H9 (cell line): ENCODE results near the gene SNRNP25. TPM values are rescaled to one million over a fixed set of nuclear protein-coding genes. Genes with fewer than 3 reads are reported as not detected.
A peak's percentile ranks its signal among the peaks of the same experiment; 100 is the strongest.

Experiments used
- DNase-seq: peaks from one replicate; pipeline ENCODE4 v3.0.0-alpha.2; 2017
- H2AFZ ChIP-seq: one replicate; pipeline ENCODE4 v1.6.1; 2013; ENCODE audit warnings: mild to moderate bottlenecking, low read length, control low read depth, moderate library complexity
- H2AK5ac ChIP-seq: 2 replicates; pipeline ENCODE4 v1.6.1; 2013; ENCODE audit warnings: low read length, control low read depth, mixed read lengths; ENCODE audit not compliant: insufficient read length
- H2BK120ac ChIP-seq: one replicate; pipeline ENCODE4 v1.6.1; 2013; ENCODE audit warnings: low read depth, mild to moderate bottlenecking, low read length, control low read depth, inconsistent platforms; ENCODE audit not compliant: poor library complexity, severe bottlenecking
- H2BK12ac ChIP-seq: 2 replicates; pipeline ENCODE4 v1.6.1; 2013; ENCODE audit warnings: low read length, control low read depth, mixed read lengths, low read depth; ENCODE audit not compliant: insufficient read length
- H2BK15ac ChIP-seq: 2 replicates; pipeline ENCODE4 v1.6.1; 2013; ENCODE audit warnings: low read depth, low read length, control low read depth
- H2BK20ac ChIP-seq: one replicate; pipeline ENCODE4 v1.6.1; 2013; ENCODE audit warnings: low read depth, mild to moderate bottlenecking, low read length, control low read depth, inconsistent platforms; ENCODE audit not compliant: poor library complexity, severe bottlenecking
- H2BK5ac ChIP-seq: 2 replicates; pipeline ENCODE4 v1.6.1; 2013; ENCODE audit warnings: low read length, control low read depth, mixed read lengths; ENCODE audit not compliant: insufficient read length
- H3K14ac ChIP-seq: 2 replicates; pipeline ENCODE4 v1.6.1; 2013; ENCODE audit warnings: low read length, control low read depth; ENCODE audit not compliant: insufficient read depth
- H3K18ac ChIP-seq: 2 replicates; pipeline ENCODE4 v1.6.1; 2013; ENCODE audit warnings: low read depth, mild to moderate bottlenecking, mixed read lengths, low read length, control low read depth; ENCODE audit not compliant: insufficient read length
- H3K23ac ChIP-seq: 2 replicates; pipeline ENCODE4 v1.6.1; 2013; ENCODE audit warnings: low read length, control low read depth, mixed read lengths, low read depth; ENCODE audit not compliant: insufficient read length
- H3K23me2 ChIP-seq: 2 replicates; pipeline ENCODE4 v1.6.1; 2013; ENCODE audit warnings: low read depth, mild to moderate bottlenecking, mixed read lengths, low read length, control low read depth; ENCODE audit not compliant: insufficient read length, poor library complexity, severe bottlenecking
- H3K27ac ChIP-seq: 2 replicates; pipeline ENCODE4 v1.5.1; 2013; ENCODE audit warnings: low read length, control low read depth, mixed read lengths, low read depth; ENCODE audit not compliant: insufficient read length
- H3K27me3 ChIP-seq: 2 replicates; pipeline ENCODE4 v1.6.1; 2013; ENCODE audit warnings: low read length, control low read depth, inconsistent platforms; ENCODE audit not compliant: insufficient read depth
- H3K4ac ChIP-seq: 2 replicates; pipeline ENCODE4 v1.6.1; 2013; ENCODE audit warnings: low read depth, mild to moderate bottlenecking, control low read depth, inconsistent platforms, low read length, moderate library complexity
- H3K4me1 ChIP-seq: 2 replicates; pipeline ENCODE4 v1.6.1; 2013; ENCODE audit warnings: low read length, control low read depth, inconsistent platforms; ENCODE audit not compliant: insufficient read depth
- H3K4me2 ChIP-seq: 2 replicates; pipeline ENCODE4 v1.6.1; 2013; ENCODE audit warnings: low read length, control low read depth, mixed read lengths; ENCODE audit not compliant: insufficient read length, insufficient read depth
- H3K56ac ChIP-seq: 2 replicates; pipeline ENCODE4 v1.6.1; 2013; ENCODE audit warnings: low read depth, mild to moderate bottlenecking, mixed read lengths, low read length, control low read depth; ENCODE audit not compliant: insufficient read length
- H3K79me1 ChIP-seq: 2 replicates; pipeline ENCODE4 v1.6.1; 2013; ENCODE audit warnings: low read depth, mild to moderate bottlenecking, moderate library complexity, low read length, control low read depth, inconsistent platforms; ENCODE audit not compliant: insufficient read depth, poor library complexity, severe bottlenecking
- H3K79me2 ChIP-seq: 2 replicates; pipeline ENCODE4 v1.6.1; 2013; ENCODE audit warnings: low read length, control low read depth, inconsistent platforms; ENCODE audit not compliant: insufficient read depth
- H3K9ac ChIP-seq: 2 replicates; pipeline ENCODE4 v1.6.1; 2013; ENCODE audit warnings: low read length, control low read depth, mixed read lengths; ENCODE audit not compliant: insufficient read length; ENCODE audit errors: extremely low read depth
- H3K9me3 ChIP-seq: one replicate; pipeline ENCODE4 v1.6.1; 2013; ENCODE audit warnings: low read depth, low read length, inconsistent platforms; ENCODE audit not compliant: control insufficient read depth
- H3T11ph ChIP-seq: one replicate; pipeline ENCODE4 v1.6.1; 2013; ENCODE audit warnings: mild to moderate bottlenecking, low read length, control low read depth, inconsistent platforms
- H4K20me1 ChIP-seq: one replicate; pipeline ENCODE4 v1.6.1; 2013; ENCODE audit not compliant: control insufficient read depth, insufficient read length, insufficient read depth
- H4K5ac ChIP-seq: 2 replicates; pipeline ENCODE4 v1.6.1; 2013; ENCODE audit warnings: low read depth, mild to moderate bottlenecking, mixed read lengths, low read length, control low read depth; ENCODE audit not compliant: insufficient read length
- H4K8ac ChIP-seq: replicated peaks from 2 replicates; pipeline ENCODE4 v1.6.1; 2013; ENCODE audit warnings: low read length, control low read depth, mixed read lengths, low read depth; ENCODE audit not compliant: insufficient read length
- H4K91ac ChIP-seq: 2 replicates; pipeline ENCODE4 v1.6.1; 2013; ENCODE audit warnings: low read depth, mild to moderate bottlenecking, moderate library complexity, mixed read lengths, low read length, control low read depth; ENCODE audit not compliant: insufficient read length
- H3K27ac Mint-ChIP-seq, 3 experiments: 2 replicates in 2 of 3; 3 replicates in 1 of 3; pipeline ENCODE4 v1.8.0; 2020 to 2021; ENCODE audit warnings: mixed read lengths in 3 of 3, mild to moderate bottlenecking in 1 of 3, moderate library complexity in 1 of 3
- H3K27me3 Mint-ChIP-seq: 2 replicates; pipeline ENCODE4 v1.8.0; 2021; ENCODE audit warnings: low read depth, mild to moderate bottlenecking, moderate library complexity, mixed read lengths
- H3K36me3 Mint-ChIP-seq, 3 experiments: 2 replicates in 2 of 3; 3 replicates in 1 of 3; pipeline ENCODE4 v1.8.0; 2020 to 2021; ENCODE audit warnings: low read depth in 3 of 3, mixed read lengths in 3 of 3; ENCODE audit not compliant: insufficient read depth in 1 of 3
- H3K4me1 Mint-ChIP-seq, 2 experiments: 2 replicates each; pipeline ENCODE4 v1.8.0; 2020; ENCODE audit warnings: mixed read lengths in 2 of 2
- H3K4me3 Mint-ChIP-seq, 2 experiments: 2 replicates in 1 of 2; 3 replicates in 1 of 2; pipeline ENCODE4 v1.8.0; 2020 to 2021; ENCODE audit warnings: mild to moderate bottlenecking in 2 of 2, mixed read lengths in 2 of 2, moderate library complexity in 1 of 2
- H3K9me3 Mint-ChIP-seq, 2 experiments: 2 replicates in 1 of 2; 3 replicates in 1 of 2; pipeline ENCODE4 v1.8.0; 2020; ENCODE audit warnings: mild to moderate bottlenecking in 2 of 2, mixed read lengths in 2 of 2, moderate library complexity in 1 of 2
- CTCF ChIP-seq: fragments of 200-600 bp; sonication (generic); conservative IDR thresholded peaks from 3 replicates; pipeline ENCODE4 v1.8.0; 2021; ENCODE audit warnings: antibody characterized with exemption, mild to moderate bottlenecking
- WGBS: extraction: QIAGEN DNeasy Blood & Tissue Kit; methylation state at CpG from one replicate; pipeline ENCODE4 v1.1.7; 2013; ENCODE audit warnings: missing lambda C conversion rate, low lambda C conversion rate, mixed read lengths; ENCODE audit not compliant: insufficient read length; ENCODE audit errors: extremely low coverage; 5-methylcytosine and 5-hydroxymethylcytosine counted together
- total RNA-seq: library from RNA; stranded (reverse); gene quantifications from 2 replicates; pipeline ENCODE4 v1.2.1, GENCODE V29; 2021

Gene SNRNP25
- total RNA-seq, 1 experiment from 2014 or later = 78.5 TPM

GRCh38 chr16:85865-86264 is 32.2 kb downstream of the SNRNP25 start:
- H2AK5ac ChIP-seq = no peak overlapping the region
- H3K56ac ChIP-seq = no peak overlapping the region
- H3K23ac ChIP-seq = no peak overlapping the region
- H3K27ac ChIP-seq = no peak overlapping the region
- H4K20me1 ChIP-seq = peaks cover 2% of the 10 kb centered on the region
- WGBS = no CpG with 5 or more reads among the region's 9 CpGs
- no peak overlapping the region for H3K9ac ChIP-seq
- no peaks in the 10 kb centered on the region for H3K23me2 ChIP-seq
- H2BK20ac ChIP-seq = no peak overlapping the region
- no peak overlapping the region for H3K18ac ChIP-seq
- H3K36me3 Mint-ChIP-seq = peaks cover 8 to 47% (median 35%) of the 10 kb centered on the region in 3 experiments
- no peak overlapping the region for H3K4me2 ChIP-seq
- H2BK15ac ChIP-seq = no peak overlapping the region
- no peak overlapping the region for H3T11ph ChIP-seq
- H3K27me3 Mint-ChIP-seq = no peaks in the 10 kb centered on the region; the same call in 1 of the 2 replicates
- no peak overlapping the region for H2BK5ac ChIP-seq
- H3K79me1 ChIP-seq = no peaks in the 10 kb centered on the region
- peak overlapping the region in 2 of 3 experiments; percentile 60 to 94; a peak in 3 of 7 replicates for H3K27ac Mint-ChIP-seq
- no peak overlapping the region for H2BK120ac ChIP-seq
- no peak for TF ChIP-seq CTCF
- H3K9me3 Mint-ChIP-seq = no peaks in the 10 kb centered on the region
- no peak overlapping the region for H3K4ac ChIP-seq
- no peak overlapping the region for H3K14ac ChIP-seq
- DNase-seq = no peak
- H4K5ac ChIP-seq = no peak overlapping the region
- no peak overlapping the region for H4K91ac ChIP-seq
- H3K27me3 ChIP-seq = no peaks in the 10 kb centered on the region
- no peak overlapping the region for H2AFZ ChIP-seq
- H4K8ac ChIP-seq = no peak overlapping the region
- no peaks in the 10 kb centered on the region for H3K9me3 ChIP-seq
- H3K79me2 ChIP-seq = no peaks in the 10 kb centered on the region
- peaks cover 7 to 8% of the 10 kb centered on the region in 2 experiments; a peak in 3 of 4 replicates for H3K4me1 Mint-ChIP-seq
- no peak overlapping the region; a peak in 1 of 5 replicates for H3K4me3 Mint-ChIP-seq
- H3K4me1 ChIP-seq = no peaks in the 10 kb centered on the region
- H2BK12ac ChIP-seq = no peak overlapping the region
